Measurements from ENCODE around the gene LRP2.

Gene LRP2

DNA sequence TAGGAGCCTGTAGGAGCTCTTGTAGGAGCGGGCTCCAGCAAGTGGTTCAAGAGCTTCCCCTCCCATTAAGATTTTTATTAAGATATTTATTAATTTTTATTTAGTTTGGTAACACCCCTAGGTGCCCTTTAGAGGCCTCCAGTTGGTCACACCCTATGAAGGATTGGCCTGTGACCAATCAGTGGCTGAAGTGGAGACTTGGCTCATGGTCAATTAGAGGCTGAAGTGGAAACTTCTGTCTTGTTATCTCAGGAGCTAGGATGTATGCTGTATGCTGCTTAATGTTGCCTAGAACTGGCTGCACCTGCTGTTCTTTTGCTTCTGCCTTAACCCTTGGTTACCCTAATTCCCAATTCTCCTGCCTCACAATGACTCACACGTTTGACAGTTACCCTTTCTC, 244.3 kb downstream of the LRP2 start:
- DNase-seq (ENCODE audit: low read depth) = no peak

DNA sequence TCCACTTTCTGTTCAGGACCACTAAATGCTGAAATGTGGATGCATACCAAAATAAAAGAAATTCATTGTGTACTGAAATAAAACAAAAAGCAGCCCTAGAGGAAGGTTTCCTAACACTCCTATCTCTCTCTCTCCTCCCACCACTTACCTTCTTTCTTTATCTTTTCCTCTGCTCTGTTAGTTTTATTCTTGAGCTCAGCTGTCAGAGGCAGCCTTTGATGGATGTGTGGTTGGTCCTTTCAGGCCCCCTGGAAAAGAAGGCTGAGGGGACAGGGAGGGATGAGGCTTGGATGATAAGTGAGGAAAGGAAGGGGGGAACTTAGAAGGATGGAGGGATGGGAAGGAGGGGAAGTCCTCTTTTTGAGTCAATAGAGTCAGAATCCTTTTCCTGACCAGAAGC, 245.3 kb downstream of the LRP2 start:
- DNase-seq (ENCODE audit: low read depth) = no peak

- no peak for DNase-seq (ENCODE audit: low read depth)
Observed at GRCh38 chr2:169116327-169116726, 246.0 kb downstream of the LRP2 start.

DNA sequence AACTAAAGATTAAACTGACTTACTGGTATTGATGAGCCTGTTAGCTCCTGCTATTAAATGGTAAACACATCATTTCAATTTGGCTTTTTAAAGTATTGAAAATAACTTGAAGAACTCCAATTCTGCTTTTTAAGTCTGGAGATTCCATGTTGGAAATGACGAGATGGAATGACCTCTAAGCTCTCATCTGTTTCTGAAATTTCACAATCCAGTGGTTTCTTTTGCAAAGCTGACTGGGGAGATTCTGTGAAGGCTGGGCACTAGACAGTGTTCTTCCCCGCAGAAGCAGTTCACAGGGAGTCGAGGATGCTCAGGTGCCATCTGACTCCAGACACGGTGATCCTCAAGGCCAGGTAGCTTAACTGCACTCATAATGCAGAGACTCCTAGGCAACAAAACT, 248.3 kb downstream of the LRP2 start:
- no peak for DNase-seq (ENCODE audit: low read depth)

DNA sequence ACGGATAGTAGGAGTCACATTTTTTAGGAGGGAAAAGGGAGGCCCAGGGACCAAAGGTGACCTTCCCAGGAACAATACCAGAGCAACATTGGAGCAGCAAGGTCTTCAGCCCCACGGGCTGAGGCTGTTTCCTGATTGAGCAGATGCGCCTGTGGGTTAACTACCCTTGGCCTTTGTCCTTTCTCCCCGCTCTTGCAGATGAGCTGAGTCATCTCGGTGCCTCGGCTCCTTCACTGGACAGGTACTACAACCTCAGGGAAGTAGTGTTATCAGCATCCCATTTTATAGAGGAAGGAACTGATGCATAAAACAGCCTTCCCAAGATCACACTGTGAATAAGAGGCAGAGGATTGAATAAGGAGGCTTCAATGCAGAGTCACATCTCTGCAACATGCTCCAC, 249.5 kb downstream of the LRP2 start:
- DNase-seq (ENCODE audit: low read depth) = no peak

DNA sequence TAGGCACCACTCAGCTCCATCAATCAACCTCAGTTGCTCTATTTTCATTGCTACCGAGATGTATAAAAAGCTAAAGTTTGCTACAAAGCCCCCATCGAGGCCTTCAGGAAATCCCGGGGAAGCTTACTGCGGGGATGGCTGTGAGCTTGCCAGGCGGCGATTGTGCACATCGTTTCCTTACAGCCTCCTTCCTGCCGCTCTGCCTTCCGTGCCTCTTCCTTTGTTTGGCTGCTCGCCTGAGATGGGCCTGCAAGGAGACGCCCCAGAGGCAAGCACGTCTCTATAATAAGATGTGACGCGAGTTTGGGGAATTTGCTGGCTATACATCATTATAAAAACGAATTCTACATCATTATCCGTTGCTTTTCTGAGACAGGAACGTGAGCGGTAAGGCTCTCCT, 251.4 kb downstream of the LRP2 start:
- DNase-seq (ENCODE audit: low read depth) = no peak

DNA sequence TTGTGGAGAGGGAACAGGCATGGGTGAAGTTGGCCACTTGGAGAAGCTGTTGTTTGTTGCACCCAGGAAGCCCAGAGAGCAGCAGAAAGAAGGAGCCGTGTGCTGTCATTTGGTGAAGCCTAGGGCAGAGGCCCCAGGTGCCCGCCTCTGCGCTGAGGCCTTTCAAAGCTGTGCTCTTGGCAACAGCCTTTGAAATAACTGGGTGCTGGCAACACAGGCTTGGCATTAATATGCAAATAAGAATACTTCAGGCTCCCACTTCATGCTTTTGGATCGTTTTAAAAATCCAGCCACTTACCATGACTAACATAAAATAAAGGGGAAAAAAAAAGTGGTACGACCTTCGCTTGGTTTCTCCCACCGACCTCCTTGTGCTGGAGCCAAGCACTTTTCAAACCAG, 251.9 kb downstream of the LRP2 start:
- no peak for DNase-seq (ENCODE audit: low read depth)

- DNase-seq (ENCODE audit: low read depth) = peak; percentile 61
Observed at GRCh38 chr2:169109502-169110409, 252.6 kb downstream of the LRP2 start.

- no peak for DNase-seq (ENCODE audit: low read depth)
Observed at GRCh38 chr2:169108099-169108884, 254.0 kb downstream of the LRP2 start.

DNA sequence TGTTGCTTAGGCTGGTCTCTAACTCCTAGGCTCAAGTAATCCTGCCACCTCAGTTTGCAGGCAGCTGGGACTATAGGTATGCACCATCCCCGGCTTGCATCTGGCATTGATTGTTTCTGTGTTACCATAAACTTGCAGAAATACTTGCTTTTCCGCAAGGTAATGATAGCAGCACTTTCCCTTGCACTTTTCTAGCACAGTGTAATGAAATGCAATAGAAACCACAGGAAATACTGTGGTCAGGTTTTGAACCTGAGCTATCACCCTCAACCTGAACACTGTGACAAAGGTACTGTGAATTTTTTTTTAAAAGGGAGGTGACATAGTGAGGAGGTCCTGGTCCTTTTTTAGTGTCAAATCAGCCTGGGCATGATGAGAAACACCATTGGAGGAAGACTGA, 254.7 kb downstream of the LRP2 start:
- DNase-seq (ENCODE audit: low read depth) = peak; percentile 17

DNA sequence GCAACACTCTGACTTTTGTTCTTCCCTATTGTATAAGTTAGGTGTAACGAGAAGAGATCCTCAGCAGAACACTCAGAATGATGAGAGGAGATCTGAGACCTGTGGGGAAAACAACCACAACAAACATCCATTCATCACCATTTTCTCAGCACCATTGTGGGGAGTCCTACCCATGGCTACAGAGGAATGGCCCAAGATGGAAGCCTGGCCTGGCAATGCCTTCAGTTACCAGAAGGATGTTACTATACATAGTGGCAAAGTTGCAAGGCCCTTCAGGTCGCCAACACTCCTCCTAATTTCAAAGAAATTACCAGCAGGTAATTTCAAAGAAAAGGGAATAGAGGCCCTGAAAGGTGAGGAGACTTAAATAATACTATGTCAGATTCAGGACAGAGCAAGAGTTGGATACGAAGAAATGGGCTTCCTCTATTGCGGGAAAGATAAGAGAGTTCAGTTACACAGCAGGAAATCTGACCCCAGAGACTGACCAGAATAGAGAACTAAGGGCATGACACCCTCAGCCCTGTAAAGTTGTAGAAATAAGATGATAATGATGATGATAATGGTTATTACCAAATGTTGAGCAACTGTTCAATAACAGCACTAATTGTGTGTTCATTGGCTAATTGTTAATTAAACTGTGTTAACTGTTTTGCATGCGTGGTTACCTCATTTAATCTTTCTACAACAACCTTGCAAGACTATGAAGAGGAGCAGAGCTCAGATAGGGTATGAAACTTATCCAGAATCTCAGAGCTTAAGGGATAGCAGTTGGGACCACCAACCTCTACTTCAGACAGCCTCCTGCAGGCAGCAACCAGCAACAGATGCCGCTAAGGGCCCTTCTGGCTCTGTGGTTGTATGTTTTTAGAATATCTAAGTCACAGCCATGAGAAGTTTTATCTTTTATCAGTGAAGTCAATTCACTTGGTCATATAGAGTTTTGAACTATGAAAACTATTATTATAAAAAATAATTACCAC, 255.5 kb downstream of the LRP2 start:
- no peak for DNase-seq (ENCODE audit: low read depth)

DNA sequence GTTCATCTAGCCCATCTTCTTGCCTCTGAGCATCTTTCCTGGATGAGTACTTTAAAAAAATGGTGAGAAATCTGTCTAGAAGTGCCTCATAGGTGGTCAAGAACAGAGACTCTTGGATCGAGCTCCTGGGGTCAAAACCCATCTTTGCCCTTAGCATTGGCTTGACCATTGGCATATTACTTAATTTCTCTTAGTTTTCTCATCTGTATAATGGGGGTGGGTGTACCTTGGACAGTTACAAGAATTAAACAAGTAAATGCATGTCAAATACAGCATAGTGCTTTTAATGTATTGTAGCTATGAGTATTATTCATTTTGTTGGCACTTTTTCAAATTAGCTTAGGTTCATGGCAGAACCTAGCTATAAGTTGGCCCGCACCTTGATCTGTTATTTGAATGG, 256.2 kb downstream of the LRP2 start:
- DNase-seq (ENCODE audit: low read depth) = no peak

- no peak for DNase-seq (ENCODE audit: low read depth)
Observed at GRCh38 chr2:169105476-169105875, 256.9 kb downstream of the LRP2 start.

DNA sequence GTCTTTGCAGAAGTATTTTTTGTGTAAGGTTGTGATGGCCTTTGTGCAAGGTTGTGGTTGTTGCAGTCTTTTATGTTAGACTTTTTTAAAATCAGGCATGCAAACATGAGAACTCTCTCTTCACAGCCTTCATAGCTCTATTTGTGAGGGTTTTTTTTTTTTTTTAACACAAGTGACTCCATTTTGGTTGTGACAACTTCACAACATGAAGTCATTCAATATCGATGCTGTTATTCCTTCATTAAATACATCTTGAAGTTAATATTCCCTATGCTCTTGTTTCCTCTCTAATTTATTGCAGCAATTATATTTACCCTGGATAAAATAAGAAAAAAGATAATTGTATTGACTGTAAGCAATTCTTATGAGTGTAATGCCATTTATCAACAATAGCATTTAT, 257.5 kb downstream of the LRP2 start:
- DNase-seq (ENCODE audit: low read depth) = no peak

DNA sequence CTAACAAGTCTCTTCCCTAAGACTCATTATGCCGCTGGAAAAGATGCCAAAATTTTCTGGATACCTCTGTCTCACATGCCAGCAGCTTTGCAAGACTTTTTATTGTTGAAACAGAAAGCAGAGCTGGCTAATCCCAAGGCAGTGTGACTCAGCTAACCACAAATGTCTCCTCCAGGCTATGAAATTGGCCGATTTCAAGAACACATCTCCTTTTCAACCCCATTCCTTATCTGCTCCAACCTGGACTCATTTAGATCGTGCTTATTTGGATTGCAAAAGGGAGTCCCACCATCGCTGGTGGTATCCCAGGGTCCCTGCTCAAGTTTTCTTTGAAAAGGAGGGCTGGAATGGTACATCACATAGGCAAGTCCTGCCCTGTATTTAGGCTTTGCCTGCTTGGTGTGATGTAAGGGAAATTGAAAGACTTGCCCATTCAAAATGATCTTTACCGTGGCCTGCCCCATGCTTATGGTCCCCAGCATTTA, 266.7 kb downstream of the LRP2 start:
- no peak for DNase-seq (ENCODE audit: low read depth)

DNA sequence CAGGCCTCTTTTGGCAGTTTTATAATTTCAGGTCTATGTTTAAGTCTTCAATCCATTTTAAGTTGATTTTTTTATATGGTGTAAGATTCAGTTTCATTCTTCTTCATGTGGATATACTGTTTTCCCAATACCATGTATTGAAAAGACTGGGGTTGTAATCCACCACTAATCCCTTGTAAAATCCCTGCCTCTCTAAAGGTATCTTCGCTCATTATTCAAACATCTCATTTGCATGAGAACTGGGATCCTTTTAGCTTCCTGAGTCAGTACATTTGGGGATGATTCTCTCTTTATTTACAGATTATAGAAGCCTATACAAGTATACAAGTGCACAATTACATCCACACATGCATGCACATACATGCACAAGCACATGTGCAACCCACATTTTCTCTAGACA, 267.7 kb downstream of the LRP2 start:
- no peak for DNase-seq (ENCODE audit: low read depth)

- DNase-seq (ENCODE audit: low read depth) = no peak
Observed at GRCh38 chr2:169093535-169093934, 268.8 kb downstream of the LRP2 start.

GRCh38 chr2:169091761-169092519, 270.4 kb downstream of the LRP2 start:
- no peak for DNase-seq (ENCODE audit: low read depth)

GRCh38 chr2:169091256-169091655, 271.1 kb downstream of the LRP2 start:
- no peak for DNase-seq (ENCODE audit: low read depth)

DNA sequence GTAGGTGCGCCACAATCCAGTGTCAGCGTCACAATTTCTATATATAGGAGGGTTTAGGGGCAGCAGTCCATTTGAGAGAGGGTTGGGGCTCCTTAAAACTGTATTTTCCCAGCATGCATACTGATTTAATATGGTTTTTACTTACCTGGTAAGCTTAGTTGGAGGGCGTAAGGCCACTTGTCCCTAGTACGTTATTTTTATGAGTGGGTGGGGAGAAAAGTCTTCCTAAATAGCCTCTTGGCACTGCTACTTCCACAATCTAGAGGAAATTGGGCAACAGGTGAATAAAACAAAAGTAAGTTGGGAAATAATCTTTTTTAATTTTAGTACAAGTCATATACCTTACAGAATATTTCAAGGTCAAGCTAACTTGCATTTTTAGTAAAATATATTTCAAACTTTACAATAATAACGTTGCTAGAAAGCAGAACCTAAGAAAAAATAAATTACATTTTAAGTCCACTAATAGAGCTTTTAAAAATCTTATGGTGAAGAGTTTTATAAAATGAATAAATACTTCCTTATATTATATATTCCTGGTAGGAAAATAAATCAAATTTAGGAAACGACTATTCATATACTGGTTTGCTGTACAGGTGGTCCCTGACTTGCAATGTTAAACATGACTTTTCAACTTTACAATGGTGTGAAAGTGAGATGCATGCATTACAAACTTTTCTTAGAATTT, 272.1 kb downstream of the LRP2 start:
- DNase-seq (ENCODE audit: low read depth) = no peak

GRCh38 chr2:169089182-169089581, 273.2 kb downstream of the LRP2 start:
- no peak for DNase-seq (ENCODE audit: low read depth)

All from activated gamma-delta T cell treated with anti-CD3 and anti-CD28 coated beads, Interleukin-2, amount 50 U/mL, for 16 hours (primary cell).